ENCODE data around the gene DNAJC5G.
A peak's percentile ranks its signal among the peaks of the same experiment; 100 is the strongest.
"Not testable (repeated sequence)": the region's sequence is repeated elsewhere in the genome, so short reads cannot be mapped to it uniquely, and the experiment has no call there.

Gene DNAJC5G

DNA sequence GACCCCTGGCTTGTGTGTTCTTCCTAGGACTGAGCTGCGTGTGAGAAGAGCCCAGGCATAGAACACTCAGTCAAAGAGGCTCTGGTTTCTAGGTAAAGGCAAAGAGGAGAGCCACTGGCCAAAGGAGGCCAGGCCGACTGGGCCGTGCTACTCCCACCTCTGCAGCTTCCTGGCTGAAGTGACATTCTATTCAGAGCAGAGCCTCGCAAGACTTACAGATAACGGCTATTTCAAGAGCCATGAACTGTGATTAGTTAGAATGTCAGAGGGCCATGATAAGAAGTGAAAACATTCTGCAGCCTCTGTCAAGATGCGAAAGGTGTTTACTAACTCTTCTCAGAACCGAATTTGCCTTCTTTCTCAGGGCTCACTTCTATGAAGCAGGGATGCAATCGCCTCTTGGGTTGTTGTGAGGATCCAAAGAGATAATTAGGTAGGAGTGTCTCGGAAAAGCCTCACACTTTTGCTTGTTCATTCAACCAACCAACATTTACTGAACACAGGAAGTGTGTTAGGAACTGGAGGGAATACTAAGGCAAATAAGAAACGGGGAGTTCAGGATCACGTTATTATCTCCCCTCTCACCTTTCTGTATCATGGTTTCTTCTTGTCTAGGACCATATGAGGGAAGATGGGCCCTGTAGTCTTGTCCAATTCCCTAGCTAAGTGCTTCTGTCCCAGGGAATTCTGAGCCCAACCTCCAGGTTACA, 3.4 kb upstream of the DNAJC5G start:
- TF ChIP-seq CTCF (conservative IDR thresholded peaks at IDR 0.05): no peak
- no peak overlapping the region for H3K27ac ChIP-seq

GRCh38 chr2:27272537-27273522, 2.4 kb upstream of the DNAJC5G start:
- H3K27ac ChIP-seq: not testable (repeated sequence)

- no peak for TF ChIP-seq CTCF (conservative IDR thresholded peaks at IDR 0.05)
- H3K27ac ChIP-seq: no peak overlapping the region
Measured at GRCh38 chr2:27278010-27278409, 2.8 kb downstream of the DNAJC5G start.

DNA sequence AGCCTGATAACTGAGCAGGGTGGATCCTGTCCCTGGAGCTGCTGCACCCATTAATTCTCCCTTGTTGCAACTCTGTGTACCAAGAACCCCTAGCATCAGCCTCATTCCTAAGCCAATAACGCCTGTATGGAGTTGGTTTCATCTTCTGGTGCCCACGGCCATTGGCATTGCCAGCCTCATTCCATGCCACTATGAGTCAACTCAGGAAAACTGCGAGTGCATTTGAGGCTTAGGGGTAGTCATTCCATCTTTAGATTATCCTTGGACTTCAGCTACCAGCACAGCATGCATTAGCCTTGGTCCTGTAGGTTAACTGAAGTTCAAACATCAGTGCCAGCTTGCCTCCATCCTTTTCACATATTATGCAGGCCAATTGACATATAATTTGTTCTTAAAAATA, 5.6 kb downstream of the DNAJC5G start:
- TF ChIP-seq CTCF (conservative IDR thresholded peaks at IDR 0.05): no peak
- H3K27ac ChIP-seq: no peak overlapping the region

DNA sequence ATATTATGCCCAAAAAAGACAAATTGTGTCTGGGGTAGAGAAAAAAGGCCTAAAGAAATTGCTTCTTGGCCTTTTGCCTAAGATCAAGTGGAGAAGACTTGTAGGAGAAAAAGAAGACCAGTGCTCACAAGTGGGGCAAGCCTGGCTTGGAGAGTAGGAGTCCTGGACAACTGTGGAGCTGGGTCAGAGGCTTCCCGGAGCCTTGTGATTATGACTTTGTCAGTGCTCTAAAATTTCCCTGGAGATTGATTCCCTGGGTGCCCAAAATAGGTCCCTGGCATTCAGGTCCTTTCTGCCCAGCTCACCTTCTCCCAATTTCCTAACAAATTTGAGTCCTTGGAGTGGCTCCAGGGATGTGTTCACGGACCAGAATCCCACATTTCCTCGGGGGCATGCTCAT, 6.2 kb downstream of the DNAJC5G start:
- TF ChIP-seq CTCF (conservative IDR thresholded peaks at IDR 0.05): no peak
- no peak overlapping the region for H3K27ac ChIP-seq

DNA sequence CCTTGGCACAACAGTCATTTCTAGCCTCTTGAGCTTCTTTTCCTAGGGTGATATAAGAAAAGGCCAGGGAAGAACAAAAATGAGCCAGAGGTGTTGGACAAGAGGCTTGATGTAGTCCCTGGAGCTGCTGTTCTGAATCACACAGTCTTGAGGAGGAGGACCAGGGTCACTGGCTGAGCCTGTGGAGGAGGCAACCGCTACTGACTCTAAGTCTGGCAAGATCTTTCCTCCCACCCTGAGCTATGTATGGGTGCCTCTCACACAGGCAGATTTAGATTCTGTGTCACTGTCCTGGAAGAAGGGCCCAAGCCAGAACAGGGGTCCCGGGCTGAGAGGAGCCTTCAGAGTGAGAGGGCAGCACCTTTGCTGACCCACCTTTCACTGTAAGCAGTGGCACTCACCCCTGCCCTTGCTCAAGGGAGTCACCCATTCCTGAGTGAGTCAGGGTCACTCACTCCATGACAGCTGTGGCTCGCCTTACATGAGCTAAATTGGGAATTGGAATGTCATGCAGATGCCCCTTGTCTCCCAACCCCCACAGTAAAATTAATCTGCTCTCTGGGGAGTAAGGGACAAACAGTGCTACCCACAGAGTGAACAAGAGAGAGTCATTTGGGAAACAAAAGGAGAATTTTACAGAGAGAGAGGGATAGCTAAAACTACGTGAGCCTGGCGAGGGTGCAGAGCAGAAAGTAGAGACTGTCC, 6.8 kb downstream of the DNAJC5G start, which contains the start of gene TRIM54:
TRIM54 (plus strand) TSS at position 575 of the 705 bp plus-strand sequence. CDS start 303 bp downstream, outside the sequence.
- H3K27ac ChIP-seq: peak within 1 kb of the TSS; percentile 11; the same call in 1 of the 2 replicates
- TF ChIP-seq CTCF (conservative IDR thresholded peaks at IDR 0.05): no peak

GRCh38 chr2:27282892-27283291, 7.7 kb downstream of the DNAJC5G start:
- TF ChIP-seq CTCF (conservative IDR thresholded peaks at IDR 0.05): no peak
- peak overlapping the region; percentile 11; the same call in 1 of the 2 replicates for H3K27ac ChIP-seq
